Measurements from ENCODE around the gene REX1BD. TPM values are rescaled to one million over a fixed set of nuclear protein-coding genes. Genes with fewer than 3 reads are reported as not detected.

The REX1BD gene
- total RNA-seq, 1 experiment from 2014 or later, result 132 TPM

Small RNA genes lying within 50 kb of the gene (small RNA-seq; reads per million reads assigned to genes)
- not detected for gene RN7SL155P

Other genes starting within 250 kb of the REX1BD start
- gene PGPEP1, start 248.2 kb upstream of the REX1BD start, total RNA-seq (2014; rRNA removed; shearing (Covaris generic)), result 13.6 and 18.9 TPM in 2 replicates
- gene GDF15, start 202.6 kb upstream of the REX1BD start, total RNA-seq (2014; rRNA removed; shearing (Covaris generic)), result 529 and 584 TPM in 2 replicates
- gene LRRC25, start 191.2 kb upstream of the REX1BD start, total RNA-seq (2014; rRNA removed; shearing (Covaris generic)), result not detected in 2 replicates
- 78.0 and 87.1 TPM in 2 replicates for gene SSBP4, start 169.4 kb upstream of the REX1BD start, total RNA-seq (2014; rRNA removed; shearing (Covaris generic))
- 5.3 and 14.9 TPM in 2 replicates for gene ISYNA1, start 150.7 kb upstream of the REX1BD start, total RNA-seq (2014; rRNA removed; shearing (Covaris generic))
- gene ELL, start 66.7 kb upstream of the REX1BD start, total RNA-seq (2014; rRNA removed; shearing (Covaris generic)), result 16.0 and 20.7 TPM in 2 replicates
- gene FKBP8, start 45.2 kb upstream of the REX1BD start, total RNA-seq (2014; rRNA removed; shearing (Covaris generic)), result 257 and 277 TPM in 2 replicates
- 109 and 126 TPM in 2 replicates for gene KXD1, start 30.9 kb upstream of the REX1BD start, total RNA-seq (2014; rRNA removed; shearing (Covaris generic))
- gene UBA52, start 16.9 kb upstream of the REX1BD start, total RNA-seq (2014; rRNA removed; shearing (Covaris generic)), result 660 TPM in 2 replicates
- 0.16 TPM in 1 of 2 replicates, not detected in the other for gene CRLF1, start 18.0 kb downstream of the REX1BD start, total RNA-seq (2014; rRNA removed; shearing (Covaris generic))
- gene TMEM59L, start 24.1 kb downstream of the REX1BD start, total RNA-seq (2014; rRNA removed; shearing (Covaris generic)), result 0.10 TPM in 1 of 2 replicates, not detected in the other
- 4.5 and 5.9 TPM in 2 replicates for gene KLHL26, start 48.2 kb downstream of the REX1BD start, total RNA-seq (2014; rRNA removed; shearing (Covaris generic))
- 4.1 and 4.7 TPM in 2 replicates for gene CRTC1, start 94.9 kb downstream of the REX1BD start, total RNA-seq (2014; rRNA removed; shearing (Covaris generic))
- gene COMP, start 202.5 kb downstream of the REX1BD start, total RNA-seq (2014; rRNA removed; shearing (Covaris generic)), result not detected in 2 replicates
- gene UPF1, start 243.2 kb downstream of the REX1BD start, total RNA-seq (2014; rRNA removed; shearing (Covaris generic)), result 73.7 and 79.5 TPM in 2 replicates

Measured in HT-29 (cell line).